A549 treated with CpdA at 1 μM for 4 hours (cell line): Measurements from ENCODE around the gene GSTA3. TPM values are rescaled to one million over a fixed set of nuclear protein-coding genes. Genes with fewer than 3 reads are reported as not detected.

Source experiments
- total RNA-seq: library from RNA; stranded (reverse); fragments of 200-300 nt; extraction: Qiagen RNA extraction; gene quantifications from 5 replicates; pipeline ENCODE4 v1.2.3, GENCODE V29; 2022; ENCODE audit warnings: low read depth

Gene GSTA3
- total RNA-seq: not detected in 5 replicates

GRCh38 chr6:52909531-52909930, at the start of gene GSTA3:
Gene GSTA3, minus strand, starts transcription at chr6:52909698. Its CDS starts 3,864 bp downstream, at chr6:52905834.

Other genes starting within 250 kb of the GSTA3 start
- 36.4 to 47.7 TPM (median 37.7 TPM) in 5 replicates for gene TMEM14A, start 238.6 kb downstream of the GSTA3 start, total RNA-seq
- gene GSTA2, start 146.2 kb downstream of the GSTA3 start, total RNA-seq: not detected in 5 replicates
- not detected in 5 replicates for gene GSTA1, start 105.9 kb downstream of the GSTA3 start, total RNA-seq
- not detected in 5 replicates for gene GSTA5, start 68.9 kb downstream of the GSTA3 start, total RNA-seq
- gene GSTA4, start 85.6 kb upstream of the GSTA3 start, total RNA-seq: 7.3 to 8.9 TPM (median 7.4 TPM) in 5 replicates
- gene CILK1, start 152.1 kb upstream of the GSTA3 start, total RNA-seq: 2.4 to 3.4 TPM (median 2.6 TPM) in 5 replicates
- gene FBXO9, start 155.7 kb upstream of the GSTA3 start, total RNA-seq: 34.5 to 41.4 TPM (median 38.2 TPM) in 5 replicates
- 0.06 to 0.07 TPM in 2 of 5 replicates, not detected in the others for gene GCM1, start 239.1 kb upstream of the GSTA3 start, total RNA-seq